Smooth muscle cell (in vitro differentiated cells): ENCODE results near the gene THRB. TPM values are rescaled to one million over a fixed set of nuclear protein-coding genes. Genes with fewer than 3 reads are reported as not detected.

ENCODE experiments used
- DNase-seq: peaks from one replicate; lab custom pipeline; 2025; ENCODE audit not compliant: unreplicated experiment; lab: John Stamatoyannopoulos, UW
- H2AFZ ChIP-seq: fragments of 200-600 bp; sonication (generic); 2 replicates; pipeline ENCODE4 v1.6.0; 2016; ENCODE audit warnings: antibody characterized with exemption, low read depth, mild to moderate bottlenecking
- H3F3A ChIP-seq: fragments of 200-600 bp; sonication (generic); 2 replicates; pipeline ENCODE4 v1.6.0; 2017; ENCODE audit warnings: antibody characterized with exemption, low read depth
- H3K27ac ChIP-seq: fragments of 200-600 bp; sonication (generic); 2 replicates; pipeline ENCODE4 v1.5.1; 2016; ENCODE audit warnings: low read depth, mild to moderate bottlenecking
- H3K27me3 ChIP-seq: fragments of 200-600 bp; sonication (generic); 2 replicates; pipeline ENCODE4 v1.6.1; 2016; ENCODE audit warnings: low read depth, mild to moderate bottlenecking
- H3K36me3 ChIP-seq: fragments of 200-600 bp; sonication (generic); 2 replicates; pipeline ENCODE4 v1.5.1; 2016; ENCODE audit warnings: low read depth
- H3K4me1 ChIP-seq: fragments of 200-600 bp; sonication (generic); 2 replicates; pipeline ENCODE4 v1.5.1; 2016; ENCODE audit warnings: low read depth
- H3K4me2 ChIP-seq: fragments of 200-600 bp; sonication (generic); 2 replicates; pipeline ENCODE4 v1.6.0; 2016; ENCODE audit warnings: mild to moderate bottlenecking
- H3K4me3 ChIP-seq: fragments of 200-600 bp; sonication (generic); 2 replicates; pipeline ENCODE4 v1.5.1; 2016; ENCODE audit warnings: mild to moderate bottlenecking
- H3K79me2 ChIP-seq: fragments of 200-600 bp; sonication (generic); 2 replicates; pipeline ENCODE4 v1.6.0; 2016; ENCODE audit warnings: low read depth, mild to moderate bottlenecking
- H3K9ac ChIP-seq: fragments of 200-600 bp; sonication (generic); 2 replicates; pipeline ENCODE4 v1.6.0; 2016; ENCODE audit warnings: low read depth
- H3K9me3 ChIP-seq: fragments of 200-600 bp; sonication (generic); replicated peaks from 2 replicates; pipeline ENCODE4 v1.5.1; 2016; ENCODE audit warnings: low read depth
- H4K20me1 ChIP-seq: fragments of 200-600 bp; sonication (generic); 2 replicates; pipeline ENCODE4 v1.6.0; 2016; ENCODE audit warnings: low read depth
- WGBS: methylation state at CpG from one replicate; pipeline ENCODE4 v1.1.7; 2016; ENCODE audit warnings: low lambda C conversion rate; 5-methylcytosine and 5-hydroxymethylcytosine counted together
- polyA plus RNA-seq: library from polyadenylated mRNA; unstranded; fragments of >200 nt; fragmentation: Nextera tagmentation; extraction: Ambion mirVana; gene quantifications from 2 replicates; pipeline ENCODE4 v1.2.1, GENCODE V29; 2016
- total RNA-seq: library from RNA; depleted of rRNA; stranded (reverse); fragments of >200 nt; gene quantifications from 2 replicates; pipeline ENCODE4 v1.2.3, GENCODE V29; 2014
- TF ChIP-seq, protein P1 (sequence below): fragments of 200-600 bp; sonication (generic); IDR thresholded peaks from 2 replicates; pipeline ENCODE4 v1.5.1; 2017; ENCODE audit warnings: borderline replicate concordance, mild to moderate bottlenecking, antibody characterized with exemption; ENCODE audit not compliant: insufficient read depth, poor library complexity, severe bottlenecking

Gene THRB
- total and polyA plus RNA-seq, 2 experiments from 2014 or later = 5.6 to 43.8 TPM

GRCh38 chr3:24340966-24341365, 153.7 kb downstream of the THRB start:
- TF ChIP-seq, protein P1, sequence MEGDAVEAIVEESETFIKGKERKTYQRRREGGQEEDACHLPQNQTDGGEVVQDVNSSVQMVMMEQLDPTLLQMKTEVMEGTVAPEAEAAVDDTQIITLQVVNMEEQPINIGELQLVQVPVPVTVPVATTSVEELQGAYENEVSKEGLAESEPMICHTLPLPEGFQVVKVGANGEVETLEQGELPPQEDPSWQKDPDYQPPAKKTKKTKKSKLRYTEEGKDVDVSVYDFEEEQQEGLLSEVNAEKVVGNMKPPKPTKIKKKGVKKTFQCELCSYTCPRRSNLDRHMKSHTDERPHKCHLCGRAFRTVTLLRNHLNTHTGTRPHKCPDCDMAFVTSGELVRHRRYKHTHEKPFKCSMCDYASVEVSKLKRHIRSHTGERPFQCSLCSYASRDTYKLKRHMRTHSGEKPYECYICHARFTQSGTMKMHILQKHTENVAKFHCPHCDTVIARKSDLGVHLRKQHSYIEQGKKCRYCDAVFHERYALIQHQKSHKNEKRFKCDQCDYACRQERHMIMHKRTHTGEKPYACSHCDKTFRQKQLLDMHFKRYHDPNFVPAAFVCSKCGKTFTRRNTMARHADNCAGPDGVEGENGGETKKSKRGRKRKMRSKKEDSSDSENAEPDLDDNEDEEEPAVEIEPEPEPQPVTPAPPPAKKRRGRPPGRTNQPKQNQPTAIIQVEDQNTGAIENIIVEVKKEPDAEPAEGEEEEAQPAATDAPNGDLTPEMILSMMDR = no peak
- 84% methylated on average over 4 of the region's 4 CpGs for WGBS
- H3K79me2 ChIP-seq = no peaks in the 10 kb centered on the region
- H4K20me1 ChIP-seq = peaks cover 3% of the 10 kb centered on the region
- H3K36me3 ChIP-seq = no peaks in the 10 kb centered on the region
- no peaks in the 10 kb centered on the region for H3F3A ChIP-seq
- H3K27ac ChIP-seq = no peak overlapping the region
- H3K9ac ChIP-seq = no peak overlapping the region
- no peaks in the 10 kb centered on the region for H3K27me3 ChIP-seq
- no peaks in the 10 kb centered on the region for H3K9me3 ChIP-seq
- no peaks in the 10 kb centered on the region for H3K4me1 ChIP-seq
- DNase-seq = no peak
- no peak overlapping the region for H3K4me2 ChIP-seq
- no peak overlapping the region for H3K4me3 ChIP-seq
- H2AFZ ChIP-seq = no peak overlapping the region

GRCh38 chr3:24340161-24340560, 154.5 kb downstream of the THRB start:
- H3K4me1 ChIP-seq = no peaks in the 10 kb centered on the region
- H3K36me3 ChIP-seq = no peaks in the 10 kb centered on the region
- H3F3A ChIP-seq = no peaks in the 10 kb centered on the region
- H4K20me1 ChIP-seq = peaks cover 3% of the 10 kb centered on the region
- TF ChIP-seq, protein P1 = no peak
- H3K27me3 ChIP-seq = no peaks in the 10 kb centered on the region
- no peak overlapping the region for H3K9ac ChIP-seq
- WGBS = 91% methylated on average over 1 of the region's 1 CpG
- no peak overlapping the region for H3K27ac ChIP-seq
- no peak for DNase-seq
- H3K4me2 ChIP-seq = no peak overlapping the region
- H3K4me3 ChIP-seq = no peak overlapping the region
- H3K9me3 ChIP-seq = no peaks in the 10 kb centered on the region
- H3K79me2 ChIP-seq = no peaks in the 10 kb centered on the region
- no peak overlapping the region for H2AFZ ChIP-seq

DNA sequence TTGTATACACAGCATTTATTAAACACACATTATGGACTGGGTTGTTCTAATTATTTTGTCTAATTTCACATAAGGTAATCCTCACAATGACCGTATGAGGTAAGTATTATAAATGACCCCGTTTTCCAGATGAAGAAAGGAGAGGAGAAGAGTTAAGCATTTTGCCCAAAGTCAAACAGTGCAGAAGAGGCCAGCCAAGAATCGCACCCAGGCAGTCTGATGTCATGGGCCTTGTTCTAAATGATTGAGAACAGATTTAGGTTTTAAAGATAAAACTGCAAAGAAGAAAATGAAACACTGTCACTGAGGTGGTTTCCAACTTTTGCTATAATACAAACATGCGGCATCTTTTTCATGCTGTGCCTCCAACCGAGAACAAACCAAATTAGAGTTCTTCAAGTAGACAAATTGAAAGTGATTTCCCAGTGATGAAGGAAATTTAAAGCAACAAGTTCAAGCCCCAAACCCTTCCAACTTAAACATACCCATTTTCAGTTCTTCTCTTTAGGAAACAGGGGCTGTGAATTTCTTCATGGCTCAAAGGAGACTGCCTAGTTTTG, 155.3 kb downstream of the THRB start:
- Histone ChIP-seq H3K79me2 (no peaks in the 10 kb centered on the region), H3K9me3 (no peaks in the 10 kb centered on the region), H3K4me3 (no peak overlapping the region), H4K20me1 (peaks cover 3% of the 10 kb centered on the region), H3K9ac (no peak overlapping the region), H3K4me2 (no peak overlapping the region), H3K36me3 (no peaks in the 10 kb centered on the region), H3F3A (no peaks in the 10 kb centered on the region), H2AFZ (no peak overlapping the region), H3K27ac (no peak overlapping the region), H3K27me3 (no peaks in the 10 kb centered on the region), H3K4me1 (no peaks in the 10 kb centered on the region)
- no peak for DNase-seq
- TF ChIP-seq, protein P1 = no peak
- 96% methylated on average over 5 of the region's 5 CpGs for WGBS
